GM18868 (cell line): ENCODE results near the gene DMRTB1.

ENCODE experiments used
- ATAC-seq: cut with Tn5 transposase; IDR thresholded peaks from one replicate; pipeline ENCODE4 v1.9.1; 2021; ENCODE audit warnings: mild to moderate bottlenecking, moderate library complexity; ENCODE audit not compliant: unreplicated experiment

Gene DMRTB1

GRCh38 chr1:53507116-53507820, 48.1 kb downstream of the DMRTB1 start:
- ATAC-seq = no peak

- ATAC-seq = no peak
These were observed 49.1 kb downstream of the DMRTB1 start for GRCh38 chr1:53508056-53508990.

GRCh38 chr1:53508991-53509666, 49.9 kb downstream of the DMRTB1 start:
- ATAC-seq = no peak

GRCh38 chr1:53509775-53510174, 50.6 kb downstream of the DMRTB1 start:
- no peak for ATAC-seq

- no peak for ATAC-seq
These were observed 51.0 kb downstream of the DMRTB1 start for GRCh38 chr1:53510215-53510614.

GRCh38 chr1:53511323-53511932, 52.2 kb downstream of the DMRTB1 start:
- no peak for ATAC-seq

- ATAC-seq = no peak
These were observed 53.0 kb downstream of the DMRTB1 start for GRCh38 chr1:53511933-53512806.

DNA sequence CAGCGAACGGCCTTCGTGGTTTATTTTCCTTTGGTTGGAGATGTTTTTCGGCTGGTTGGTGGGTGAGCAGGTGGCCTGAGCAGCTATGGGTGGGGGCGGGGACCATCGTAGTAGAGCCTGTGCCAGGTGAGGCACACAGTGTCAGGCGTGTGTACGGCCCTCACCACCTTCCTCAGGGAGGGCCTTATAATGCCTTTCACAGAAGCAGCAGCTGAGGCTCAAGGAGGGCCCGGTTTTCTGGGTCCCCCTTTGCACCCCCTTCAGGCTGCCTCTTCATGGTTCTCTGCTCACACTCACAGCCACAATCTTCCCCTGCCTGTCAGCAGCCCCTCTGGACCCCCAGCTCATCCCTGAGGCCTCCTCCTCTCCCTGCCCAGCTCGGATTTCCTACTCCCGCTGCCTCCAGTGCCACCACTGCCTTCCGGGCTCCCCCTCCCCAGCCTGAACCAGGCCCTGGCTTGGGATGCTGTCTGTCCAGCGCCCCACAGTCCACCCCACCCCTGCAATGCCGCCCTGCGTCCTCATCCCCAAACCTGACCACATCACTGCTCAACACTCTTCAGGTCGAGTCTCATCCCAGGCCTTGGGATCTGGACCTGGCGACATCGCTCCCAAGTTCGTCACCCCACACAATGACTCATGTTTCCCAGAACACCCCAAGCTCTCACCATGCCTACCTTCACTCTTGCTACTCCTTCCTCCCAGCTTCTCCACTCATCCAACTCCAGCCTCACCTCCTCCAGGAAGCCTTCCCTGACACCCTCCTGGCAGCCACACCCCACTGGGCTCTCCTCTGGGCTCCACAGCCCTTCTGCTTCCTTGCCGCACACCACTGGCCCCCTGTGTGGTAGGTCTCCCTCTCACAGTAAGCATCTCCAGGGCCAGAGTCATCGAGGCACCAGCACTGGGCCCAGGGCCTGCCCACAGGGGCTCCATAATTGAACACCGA, 53.9 kb downstream of the DMRTB1 start:
- ATAC-seq = no peak

DNA sequence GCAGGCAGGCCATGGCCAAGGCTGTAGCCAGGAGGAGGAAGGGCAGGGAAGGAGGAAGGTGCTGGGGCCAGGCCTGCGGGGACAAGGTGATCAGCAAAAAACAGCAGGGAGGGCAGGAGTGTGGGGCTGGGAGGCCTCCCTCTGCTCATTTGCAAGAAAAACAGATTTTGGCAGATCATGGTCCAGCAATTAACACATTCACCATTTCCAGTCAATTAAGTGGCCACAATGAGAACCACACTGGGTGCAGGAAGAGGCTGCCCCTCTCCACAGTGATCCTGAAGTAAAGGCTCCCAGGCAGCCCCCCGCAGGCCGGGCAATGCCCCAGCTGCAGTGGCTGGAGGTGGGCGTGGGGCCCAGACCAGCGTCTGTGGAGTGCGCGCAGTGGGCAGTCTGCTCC, 54.6 kb downstream of the DMRTB1 start:
- no peak for ATAC-seq

DNA sequence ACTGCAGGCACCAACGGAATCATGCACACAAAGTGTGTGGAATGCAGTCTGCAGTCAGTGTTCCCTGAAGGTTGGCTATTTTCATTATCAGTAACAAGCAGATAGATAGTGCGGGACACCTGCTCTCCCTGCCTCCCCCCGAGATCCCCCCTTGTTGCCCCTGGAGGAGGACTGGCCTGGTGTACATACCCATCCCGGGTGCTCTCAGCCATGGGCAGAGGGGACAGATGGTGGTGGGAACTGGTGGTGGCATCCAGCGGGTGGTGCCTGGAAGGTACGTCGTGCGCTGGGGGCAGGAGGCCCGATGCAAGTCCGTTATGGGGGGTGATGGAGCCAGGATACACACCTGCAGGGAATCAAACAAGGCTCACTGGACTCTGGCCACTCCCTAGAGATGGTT, 55.2 kb downstream of the DMRTB1 start:
- ATAC-seq = no peak

DNA sequence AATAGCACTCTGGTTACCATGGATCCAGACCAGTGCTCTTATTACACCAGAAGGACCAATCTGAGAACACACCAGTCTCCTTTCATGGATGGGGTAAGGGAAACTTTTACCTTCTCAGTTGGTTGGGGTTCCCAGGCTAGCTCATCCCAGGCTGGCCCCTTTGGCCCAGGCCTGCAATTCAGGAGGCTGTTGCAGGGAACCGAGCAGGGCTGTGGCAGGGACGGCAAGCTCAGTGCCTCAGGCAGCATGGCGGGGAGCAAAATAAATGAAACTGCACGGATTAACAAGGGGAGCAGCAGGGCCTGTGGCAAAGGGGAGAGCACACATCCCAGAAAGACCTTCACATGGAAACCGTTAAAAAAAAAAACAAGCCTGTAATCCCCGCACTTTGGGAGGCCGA, 57.0 kb downstream of the DMRTB1 start:
- ATAC-seq = no peak
